ENCODE measurements around the gene MYO1D.

The MYO1D gene

GRCh38 chr17:32503251-32504165, 373.4 kb downstream of the MYO1D start:
- TF ChIP-seq CTCF (IDR thresholded peaks at IDR 0.05; ENCODE audit: low read depth, low read length) = no peak
- H3K4me3 ChIP-seq (ENCODE audit: low read depth, low read length) = no peak overlapping the region
- DNase-seq (ENCODE audit: low read depth, low spot score) = no peak
- in situ Hi-C loops (cut with HindIII; ENCODE audit: low sequenced_read_pairs) = no loop called here

GRCh38 chr17:32502710-32503109, 374.2 kb downstream of the MYO1D start:
- in situ Hi-C loops (cut with HindIII; ENCODE audit: low sequenced_read_pairs) = no loop called here
- DNase-seq (ENCODE audit: low read depth, low spot score) = no peak
- no peak overlapping the region for H3K4me3 ChIP-seq (ENCODE audit: low read depth, low read length)
- no peak for TF ChIP-seq CTCF (IDR thresholded peaks at IDR 0.05; ENCODE audit: low read depth, low read length)

GRCh38 chr17:32502013-32502412, 374.9 kb downstream of the MYO1D start:
- no peak for DNase-seq (ENCODE audit: low read depth, low spot score)
- in situ Hi-C loops (cut with HindIII; ENCODE audit: low sequenced_read_pairs) = no loop called here
- TF ChIP-seq CTCF (IDR thresholded peaks at IDR 0.05; ENCODE audit: low read depth, low read length) = no peak

GRCh38 chr17:32498391-32498790, 378.5 kb downstream of the MYO1D start:
- no peak for TF ChIP-seq CTCF (IDR thresholded peaks at IDR 0.05; ENCODE audit: low read depth, low read length)
- in situ Hi-C loops (cut with HindIII; ENCODE audit: low sequenced_read_pairs) = no loop called here
- no peak overlapping the region for H3K4me3 ChIP-seq (ENCODE audit: low read depth, low read length)
- no peak for DNase-seq (ENCODE audit: low read depth, low spot score)

More at GRCh38 chr17:32502013-32502412, 374.9 kb downstream of the MYO1D start:
- H3K4me3 ChIP-seq (ENCODE audit: low read depth, low read length) = no peak overlapping the region

GRCh38 chr17:32497431-32498205, 379.3 kb downstream of the MYO1D start:
- no peak overlapping the region for H3K4me3 ChIP-seq (ENCODE audit: low read depth, low read length)
- peak; percentile 29 for DNase-seq (ENCODE audit: low read depth, low spot score)
- in situ Hi-C loops (cut with HindIII; ENCODE audit: low sequenced_read_pairs) = no loop called here
- TF ChIP-seq CTCF (IDR thresholded peaks at IDR 0.05; ENCODE audit: low read depth, low read length) = peak; percentile 24

GRCh38 chr17:32496395-32497073, 380.4 kb downstream of the MYO1D start:
- no peak overlapping the region for H3K4me3 ChIP-seq (ENCODE audit: low read depth, low read length)
- in situ Hi-C loops (cut with HindIII; ENCODE audit: low sequenced_read_pairs) = no loop called here
- peak; percentile 81 for DNase-seq (ENCODE audit: low read depth, low spot score)
- no peak for TF ChIP-seq CTCF (IDR thresholded peaks at IDR 0.05; ENCODE audit: low read depth, low read length)

Measured in astrocyte of the spinal cord (primary cell).